PFSK-1 (cell line): ENCODE data around the gene ZNF793.

Experiments used
- FOXP2 ChIP-seq: optimal IDR thresholded peaks from 2 replicates; pipeline ENCODE3; 2011; ENCODE audit warnings: borderline replicate concordance, control low read depth, inconsistent platforms; ENCODE audit not compliant: insufficient read depth; ENCODE audit errors: extremely low read length, extremely low read depth
- POLR2AphosphoS5 ChIP-seq: IDR thresholded peaks from 2 replicates; pipeline ENCODE4 v1.6.1; 2012; ENCODE audit warnings: low read depth, mild to moderate bottlenecking, control low read depth, low read length, moderate library complexity
- REST ChIP-seq, 2 experiments: IDR thresholded peaks; 2 replicates each; pipeline versions ENCODE4 v1.6.1 to v1.8.0; 2011 to 2012; ENCODE audit warnings: low read depth in 2 of 2, low read length in 2 of 2, control low read depth in 1 of 2, inconsistent platforms in 1 of 2, mild to moderate bottlenecking in 1 of 2, moderate library complexity in 1 of 2; ENCODE audit not compliant: insufficient read depth in 1 of 2
- SIN3A ChIP-seq: IDR thresholded peaks from 2 replicates; pipeline ENCODE4 v1.6.1; 2012; ENCODE audit warnings: mild to moderate bottlenecking, low read length, moderate library complexity, borderline replicate concordance; ENCODE audit not compliant: insufficient read depth
- TAF1 ChIP-seq: IDR thresholded peaks from 2 replicates; pipeline ENCODE4 v1.6.1; 2012; ENCODE audit warnings: low read length, control low read depth, borderline replicate concordance; ENCODE audit not compliant: insufficient read depth

Gene ZNF793

GRCh38 chr19:37565370-37565669 is 58.6 kb downstream of the ZNF793 start:
- TF ChIP-seq TAF1 (no peak), SIN3A (no peak)

- TF ChIP-seq SIN3A: no peak
- TF ChIP-seq FOXP2: no peak
- TF ChIP-seq TAF1: no peak
- TF ChIP-seq POLR2AphosphoS5: no peak
These were observed 65.5 kb downstream of the ZNF793 start for GRCh38 chr19:37572203-37572602.

GRCh38 chr19:37583340-37583739 is 76.6 kb downstream of the ZNF793 start:
- TF ChIP-seq SIN3A (no peak), FOXP2 (no peak), TAF1 (no peak), REST (IDR thresholded peaks at IDR 0.05; ENCODE audit: insufficient read depth in 1 of 2, low read depth in 2 of 2, low read length in 2 of 2) (no peak), POLR2AphosphoS5 (no peak)
